ENCODE results near the gene TMEM213.

- TF ChIP-seq CTCF (IDR thresholded peaks at IDR 0.05; ENCODE audit: poor library complexity, severe bottlenecking), result no peak
- no peak for TF ChIP-seq RAD21 (conservative IDR thresholded peaks at IDR 0.05)
- TF ChIP-seq EP300 (conservative IDR thresholded peaks at IDR 0.05; ENCODE audit: poor library complexity, severe bottlenecking), result no peak
- TF ChIP-seq POLR2AphosphoS5 (IDR thresholded peaks at IDR 0.05), result no peak
- TF ChIP-seq, protein P1, sequence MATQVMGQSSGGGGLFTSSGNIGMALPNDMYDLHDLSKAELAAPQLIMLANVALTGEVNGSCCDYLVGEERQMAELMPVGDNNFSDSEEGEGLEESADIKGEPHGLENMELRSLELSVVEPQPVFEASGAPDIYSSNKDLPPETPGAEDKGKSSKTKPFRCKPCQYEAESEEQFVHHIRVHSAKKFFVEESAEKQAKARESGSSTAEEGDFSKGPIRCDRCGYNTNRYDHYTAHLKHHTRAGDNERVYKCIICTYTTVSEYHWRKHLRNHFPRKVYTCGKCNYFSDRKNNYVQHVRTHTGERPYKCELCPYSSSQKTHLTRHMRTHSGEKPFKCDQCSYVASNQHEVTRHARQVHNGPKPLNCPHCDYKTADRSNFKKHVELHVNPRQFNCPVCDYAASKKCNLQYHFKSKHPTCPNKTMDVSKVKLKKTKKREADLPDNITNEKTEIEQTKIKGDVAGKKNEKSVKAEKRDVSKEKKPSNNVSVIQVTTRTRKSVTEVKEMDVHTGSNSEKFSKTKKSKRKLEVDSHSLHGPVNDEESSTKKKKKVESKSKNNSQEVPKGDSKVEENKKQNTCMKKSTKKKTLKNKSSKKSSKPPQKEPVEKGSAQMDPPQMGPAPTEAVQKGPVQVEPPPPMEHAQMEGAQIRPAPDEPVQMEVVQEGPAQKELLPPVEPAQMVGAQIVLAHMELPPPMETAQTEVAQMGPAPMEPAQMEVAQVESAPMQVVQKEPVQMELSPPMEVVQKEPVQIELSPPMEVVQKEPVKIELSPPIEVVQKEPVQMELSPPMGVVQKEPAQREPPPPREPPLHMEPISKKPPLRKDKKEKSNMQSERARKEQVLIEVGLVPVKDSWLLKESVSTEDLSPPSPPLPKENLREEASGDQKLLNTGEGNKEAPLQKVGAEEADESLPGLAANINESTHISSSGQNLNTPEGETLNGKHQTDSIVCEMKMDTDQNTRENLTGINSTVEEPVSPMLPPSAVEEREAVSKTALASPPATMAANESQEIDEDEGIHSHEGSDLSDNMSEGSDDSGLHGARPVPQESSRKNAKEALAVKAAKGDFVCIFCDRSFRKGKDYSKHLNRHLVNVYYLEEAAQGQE (IDR thresholded peaks at IDR 0.05; ENCODE audit: borderline replicate concordance), result no peak
- no peak for TF ChIP-seq EZH2 (IDR thresholded peaks at IDR 0.05; ENCODE audit: borderline replicate concordance, insufficient read depth, low read length, poor library complexity, severe bottlenecking)
- no peak for TF ChIP-seq SMC3 (conservative IDR thresholded peaks at IDR 0.05; ENCODE audit: poor library complexity)
- no peak for TF ChIP-seq MXI1 (conservative IDR thresholded peaks at IDR 0.05; ENCODE audit: poor library complexity, severe bottlenecking)
Observed at GRCh38 chr7:138843632-138844580, 46.1 kb downstream of the TMEM213 start.
